Spleen (tissue), 7 donors: ENCODE results near the gene ZNF500.

Source experiments
- CTCF ChIP-seq, 11 experiments: fragments of 200-600 bp in 7 of 11; fragments of 450-650 bp in 4 of 11; sonication (generic) in 4 of 11; IDR thresholded peaks in 8 of 11; conservative IDR thresholded peaks in 3 of 11; 1 replicate in 7 of 11; 2 replicates in 4 of 11; pipeline versions ENCODE4 v1.4.0 to v1.8.0; 2016 to 2021; ENCODE audit warnings: antibody characterized with exemption in 11 of 11, inconsistent platforms in 4 of 11, mild to moderate bottlenecking in 1 of 11
- POLR2A ChIP-seq, 3 donors: fragments of 450-650 bp; IDR thresholded peaks; one replicate each; pipeline ENCODE4 v1.5.1; 2017; ENCODE audit warnings: antibody characterized with exemption in 3 of 3, mild to moderate bottlenecking in 1 of 3
- POLR2AphosphoS5 ChIP-seq, 3 donors: sonication (generic); formaldehyde crosslinking; IDR thresholded peaks; one replicate each; pipeline ENCODE4 v1.5.1; 2017; ENCODE audit warnings: antibody characterized with exemption in 3 of 3
- donor health status: DM: no; HTN: no; CAD: no; lungs with moderate emphysema.
- donor health status: DM: no; HTN: no; CAD: no.
- donor health status: DM: no; HTN: no; CAD: no.

DNA sequence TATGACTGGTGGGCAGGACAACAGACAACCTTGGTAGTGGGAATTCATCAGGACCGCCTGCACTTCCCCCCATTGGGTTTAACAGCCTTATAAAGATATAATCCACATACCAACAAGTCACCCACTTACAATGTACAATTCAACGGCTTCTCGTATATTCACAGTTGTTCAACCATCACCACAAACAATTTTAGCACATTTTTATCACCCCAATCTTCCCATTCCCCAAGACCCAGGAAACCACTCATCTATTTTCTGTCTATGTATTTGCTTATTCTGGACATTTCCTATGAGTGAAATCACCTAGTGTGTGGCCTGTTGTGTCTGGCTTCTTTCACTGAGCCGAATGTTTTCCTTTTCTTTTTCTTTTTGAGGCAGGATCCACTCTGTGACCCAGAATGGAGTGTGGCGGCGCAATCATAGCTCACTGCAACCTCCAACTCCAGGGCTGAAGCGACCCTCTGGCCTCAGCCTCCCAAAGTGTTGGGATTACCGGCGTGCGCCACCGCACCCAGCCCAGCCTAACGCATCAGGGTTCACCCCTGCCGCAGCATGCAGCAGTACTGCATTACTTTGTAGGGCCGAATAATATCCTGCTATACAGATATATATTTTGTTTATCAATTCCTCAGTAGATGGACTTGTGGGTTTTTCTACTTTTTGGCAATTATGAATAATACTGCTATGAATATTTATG, 43.7 kb downstream of the ZNF500 start:
- no peak for TF ChIP-seq CTCF (IDR thresholded peaks at IDR 0.05 in 8 of 11, conservative IDR thresholded peaks at IDR 0.05 in 3 of 11)
- no peak for TF ChIP-seq POLR2A (IDR thresholded peaks at IDR 0.05)
- no peak for TF ChIP-seq POLR2AphosphoS5 (IDR thresholded peaks at IDR 0.05)
